Measurements from ENCODE around the gene KIAA1671. TPM values are rescaled to one million over a fixed set of nuclear protein-coding genes. Genes with fewer than 3 reads are reported as not detected.

The KIAA1671 gene
- total RNA-seq, 1 experiment from 2014 or later: 18.6 TPM

DNA sequence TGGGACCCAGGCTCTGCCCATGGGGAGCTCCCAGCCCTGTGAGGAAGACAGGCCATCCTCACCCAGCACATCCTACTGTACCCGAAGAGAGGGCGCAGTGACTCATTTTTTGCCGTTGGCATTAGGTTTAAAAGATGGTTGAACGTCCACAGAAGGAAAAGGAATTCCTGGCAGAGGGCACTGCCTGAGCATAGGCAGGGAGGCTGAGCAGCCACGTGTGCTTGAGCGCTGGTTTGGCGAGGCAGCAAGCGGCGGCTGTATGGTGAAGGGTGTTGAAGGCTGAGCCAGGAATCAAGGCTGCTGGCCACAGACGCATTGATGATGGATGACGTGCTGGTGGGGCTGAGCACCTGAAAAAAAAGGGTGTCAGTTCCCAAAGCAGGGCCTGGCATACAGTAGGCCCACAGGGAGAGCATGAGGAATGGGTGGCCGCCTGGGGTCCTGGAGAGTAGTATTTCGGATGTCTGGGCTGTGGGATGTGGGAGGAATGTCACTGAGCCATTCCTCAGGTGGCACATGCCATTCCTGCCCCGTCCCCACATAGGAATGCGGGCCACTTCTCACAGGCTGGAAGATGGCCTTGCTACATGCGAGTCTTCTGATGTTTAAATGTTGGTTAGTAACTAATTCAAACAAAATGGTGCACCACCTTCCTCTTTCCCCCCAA lies 112.5 kb downstream of the KIAA1671 start:
- no peak overlapping the region for H3K27ac ChIP-seq (ENCODE audit: low read length)
- intact Hi-C loops (cut with micrococcal nuclease): no loop called here
- no peak for ATAC-seq

GRCh38 chr22:25066861-25067435 lies 114.4 kb downstream of the KIAA1671 start:
- intact Hi-C loops (cut with micrococcal nuclease): no loop called here
- Histone ChIP-seq H3K9me3 (ENCODE audit: low read length) (no peaks in the 10 kb centered on the region), H3K4me2 (ENCODE audit: low read length) (no peak overlapping the region), H3F3A (ENCODE audit: low read length, unreplicated experiment) (no peaks in the 10 kb centered on the region), H3K79me2 (ENCODE audit: low read length) (no peaks in the 10 kb centered on the region), H3K9ac (ENCODE audit: low read length) (no peak overlapping the region), H2AFZ (ENCODE audit: low read length) (no peak overlapping the region), H4K20me1 (ENCODE audit: low read length) (no peaks in the 10 kb centered on the region), H3K27me3 (ENCODE audit: low read length) (no peaks in the 10 kb centered on the region), H3K4me3 (ENCODE audit: low read length) (no peak overlapping the region), H3K9me2 (replicated peaks; ENCODE audit: low read length) (no peaks in the 10 kb centered on the region), H3K36me3 (ENCODE audit: low read depth, low read length) (no peaks in the 10 kb centered on the region), H3K4me1 (ENCODE audit: insufficient read depth, low read length) (no peaks in the 10 kb centered on the region), H3K27ac (ENCODE audit: low read length) (no peak overlapping the region)
- CTCF ChIA-PET: no interaction called here
- TF ChIP-seq EZH2phosphoT487 (IDR thresholded peaks at IDR 0.05; ENCODE audit: borderline replicate concordance, low read length) (no peak), CTCF (conservative IDR thresholded peaks at IDR 0.05; ENCODE audit: low read depth, low read length) (no peak), EZH2 (IDR thresholded peaks at IDR 0.05; ENCODE audit: low read length, unreplicated experiment) (no peak)
- no TSS peak for BruUV-seq (replicated peaks)
- DNase-seq (no peak), ATAC-seq (no peak)
- POLR2A ChIA-PET (ENCODE audit: unreplicated experiment): no interaction called here

More for the DNA sequence above, 112.5 kb downstream of the KIAA1671 start:
- no TSS peak for BruUV-seq (replicated peaks)
- no peaks in the 10 kb centered on the region for H3K27me3 ChIP-seq (ENCODE audit: low read length)
- H3K9ac ChIP-seq (ENCODE audit: low read length): no peak overlapping the region
- DNase-seq: no peak
- H3K4me1 ChIP-seq (ENCODE audit: insufficient read depth, low read length): no peaks in the 10 kb centered on the region
- no peaks in the 10 kb centered on the region for H3K36me3 ChIP-seq (ENCODE audit: low read depth, low read length)
- H3K4me3 ChIP-seq (ENCODE audit: low read length): no peak overlapping the region
- ChIA-PET POLR2A (ENCODE audit: unreplicated experiment) (no interaction called here), CTCF (no interaction called here)
- H3K4me2 ChIP-seq (ENCODE audit: low read length): no peak overlapping the region
- TF ChIP-seq EZH2phosphoT487 (IDR thresholded peaks at IDR 0.05; ENCODE audit: borderline replicate concordance, low read length) (no peak), CTCF (conservative IDR thresholded peaks at IDR 0.05; ENCODE audit: low read depth, low read length) (no peak), EZH2 (IDR thresholded peaks at IDR 0.05; ENCODE audit: low read length, unreplicated experiment) (no peak)
- H3K79me2 ChIP-seq (ENCODE audit: low read length): no peaks in the 10 kb centered on the region
- H3F3A ChIP-seq (ENCODE audit: low read length, unreplicated experiment): no peaks in the 10 kb centered on the region
- no peaks in the 10 kb centered on the region for H3K9me2 ChIP-seq (replicated peaks; ENCODE audit: low read length)
- no peak overlapping the region for H2AFZ ChIP-seq (ENCODE audit: low read length)
- H3K9me3 ChIP-seq (ENCODE audit: low read length): no peaks in the 10 kb centered on the region
- no peaks in the 10 kb centered on the region for H4K20me1 ChIP-seq (ENCODE audit: low read length)

DNA sequence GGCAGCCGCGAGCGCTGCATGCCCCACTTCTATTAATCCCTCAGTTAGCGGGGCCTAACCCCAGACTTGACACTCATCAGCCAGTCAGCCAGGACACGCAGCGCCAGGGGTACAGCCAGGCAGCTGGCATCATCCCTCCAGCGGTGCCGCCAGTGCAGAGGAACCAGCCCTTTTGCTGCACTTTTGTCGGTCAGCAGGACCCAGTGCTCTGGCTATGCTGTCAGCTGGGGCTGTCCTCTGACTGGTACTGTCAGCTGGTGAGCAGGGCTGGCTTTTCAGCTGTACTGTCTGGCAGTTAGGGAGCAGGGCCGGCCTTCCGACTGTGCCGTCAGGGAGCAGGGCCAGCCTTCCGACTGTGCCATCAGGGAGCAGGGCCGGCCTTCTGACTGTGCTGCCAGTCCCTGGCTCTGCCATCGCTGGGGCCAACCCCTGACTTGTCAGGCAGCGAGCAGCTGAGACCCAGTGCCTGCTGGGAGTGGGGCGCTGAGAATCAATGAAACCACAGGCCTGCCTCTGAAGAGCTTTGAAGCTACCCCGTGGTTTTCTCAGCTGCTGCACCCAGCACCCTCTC lies 115.4 kb downstream of the KIAA1671 start:
- DNase-seq (no peak), ATAC-seq (no peak)
- Histone ChIP-seq H3K36me3 (ENCODE audit: low read depth, low read length) (no peaks in the 10 kb centered on the region), H3F3A (ENCODE audit: low read length, unreplicated experiment) (no peaks in the 10 kb centered on the region), H3K27me3 (ENCODE audit: low read length) (no peaks in the 10 kb centered on the region), H3K4me3 (ENCODE audit: low read length) (no peak overlapping the region), H3K4me1 (ENCODE audit: insufficient read depth, low read length) (no peaks in the 10 kb centered on the region), H4K20me1 (ENCODE audit: low read length) (no peaks in the 10 kb centered on the region), H3K9me3 (ENCODE audit: low read length) (no peaks in the 10 kb centered on the region), H2AFZ (ENCODE audit: low read length) (no peak overlapping the region), H3K4me2 (ENCODE audit: low read length) (no peak overlapping the region), H3K27ac (ENCODE audit: low read length) (no peak overlapping the region), H3K79me2 (ENCODE audit: low read length) (no peaks in the 10 kb centered on the region), H3K9me2 (replicated peaks; ENCODE audit: low read length) (no peaks in the 10 kb centered on the region), H3K9ac (ENCODE audit: low read length) (no peak overlapping the region)
- CTCF ChIA-PET: no interaction called here
- TF ChIP-seq EZH2 (IDR thresholded peaks at IDR 0.05; ENCODE audit: low read length, unreplicated experiment) (no peak), CTCF (conservative IDR thresholded peaks at IDR 0.05; ENCODE audit: low read depth, low read length) (no peak), EZH2phosphoT487 (IDR thresholded peaks at IDR 0.05; ENCODE audit: borderline replicate concordance, low read length) (no peak)
- BruUV-seq (replicated peaks): no TSS peak
- intact Hi-C loops (cut with micrococcal nuclease): no loop called here
- POLR2A ChIA-PET (ENCODE audit: unreplicated experiment): no interaction called here
